Loucy (cell line): ENCODE data around the gene MYL12A.

Experiments used
- H2AFZ ChIP-seq: fragments of 200-600 bp; sonication (generic); 2 replicates; pipeline ENCODE4 v1.6.0; 2016; ENCODE audit warnings: antibody characterized with exemption, mild to moderate bottlenecking, low read length, moderate library complexity
- H3F3A ChIP-seq: fragments of 200-600 bp; 2 replicates; pipeline ENCODE4 v1.6.0; 2016; ENCODE audit warnings: antibody characterized with exemption, low read depth, mild to moderate bottlenecking
- H3K27me3 ChIP-seq: fragments of 200-600 bp; sonication (generic); 2 replicates; pipeline ENCODE4 v1.6.1; 2014; ENCODE audit warnings: low read length, mild to moderate bottlenecking; ENCODE audit not compliant: insufficient read depth, poor library complexity, severe bottlenecking
- H3K36me3 ChIP-seq: fragments of 200-600 bp; sonication (generic); 2 replicates; pipeline ENCODE4 v1.6.1; 2016; ENCODE audit warnings: low read length; ENCODE audit not compliant: insufficient read depth
- H3K4me1 ChIP-seq: fragments of 200-600 bp; sonication (generic); 2 replicates; pipeline ENCODE4 v1.5.1; 2014; ENCODE audit warnings: low read length, mild to moderate bottlenecking; ENCODE audit not compliant: insufficient read depth, poor library complexity, severe bottlenecking
- H3K4me2 ChIP-seq: fragments of 200-600 bp; sonication (generic); 2 replicates; pipeline ENCODE4 v1.6.0; 2014; ENCODE audit warnings: antibody characterized with exemption, low read length, low read depth, mild to moderate bottlenecking; ENCODE audit not compliant: poor library complexity, severe bottlenecking
- H3K4me3 ChIP-seq: fragments of 200-600 bp; sonication (generic); 2 replicates; pipeline ENCODE4 v1.5.1; 2014; ENCODE audit warnings: low read length, mild to moderate bottlenecking, mixed read lengths; ENCODE audit not compliant: poor library complexity, severe bottlenecking
- H3K79me2 ChIP-seq: fragments of 200-600 bp; sonication (generic); 2 replicates; pipeline ENCODE4 v1.6.1; 2014; ENCODE audit warnings: low read length; ENCODE audit not compliant: insufficient read depth
- H3K9ac ChIP-seq: fragments of 200-600 bp; sonication (generic); 2 replicates; pipeline ENCODE4 v1.6.0; 2014; ENCODE audit warnings: mild to moderate bottlenecking, low read depth, low read length, moderate library complexity; ENCODE audit not compliant: poor library complexity, severe bottlenecking
- H3K9me2 ChIP-seq: fragments of 200-600 bp; sonication (generic); replicated peaks from 2 replicates; pipeline ENCODE4 v1.6.1; 2016; ENCODE audit warnings: low read depth, low read length, mixed read lengths
- H3K9me3 ChIP-seq: fragments of 200-600 bp; sonication (generic); 2 replicates; pipeline ENCODE4 v1.6.1; 2014; ENCODE audit warnings: mild to moderate bottlenecking, antibody characterized with exemption, low read length, low read depth; ENCODE audit not compliant: insufficient read depth
- H4K20me1 ChIP-seq: fragments of 200-600 bp; sonication (generic); 2 replicates; pipeline ENCODE4 v1.6.0; 2014; ENCODE audit warnings: antibody characterized with exemption, low read length, mild to moderate bottlenecking; ENCODE audit not compliant: insufficient read depth, poor library complexity, severe bottlenecking
- CTCF ChIP-seq: fragments of 200-600 bp; sonication (generic); conservative IDR thresholded peaks from 2 replicates; pipeline ENCODE4 v1.5.1; 2014; ENCODE audit warnings: mild to moderate bottlenecking, antibody characterized with exemption, low read length
- EZH2phosphoT487 ChIP-seq: fragments of 200-600 bp; IDR thresholded peaks from 2 replicates; pipeline ENCODE4 v1.6.1; 2018; ENCODE audit warnings: antibody characterized with exemption, mild to moderate bottlenecking, moderate library complexity, borderline replicate concordance

MYL12A gene

GRCh38 chr18:3233004-3233403, 14.6 kb upstream of the MYL12A start:
- TF ChIP-seq CTCF (no peak), EZH2phosphoT487 (no peak)
- no peak overlapping the region for H3K9ac ChIP-seq
- H3K4me1 ChIP-seq, result peaks cover 17% of the 10 kb centered on the region
- H3F3A ChIP-seq, result no peaks in the 10 kb centered on the region
- H3K4me2 ChIP-seq, result no peak overlapping the region
- H3K9me2 ChIP-seq, result no peaks in the 10 kb centered on the region
- H3K27me3 ChIP-seq, result no peaks in the 10 kb centered on the region
- H4K20me1 ChIP-seq, result no peaks in the 10 kb centered on the region
- H3K36me3 ChIP-seq, result no peaks in the 10 kb centered on the region
- no peak overlapping the region for H3K4me3 ChIP-seq
- no peaks in the 10 kb centered on the region for H3K79me2 ChIP-seq
- no peaks in the 10 kb centered on the region for H3K9me3 ChIP-seq
- no peak overlapping the region for H2AFZ ChIP-seq

- Histone ChIP-seq H3K4me1 (peaks cover 17% of the 10 kb centered on the region), H3K27me3 (no peaks in the 10 kb centered on the region), H2AFZ (no peak overlapping the region), H3F3A (no peaks in the 10 kb centered on the region), H3K79me2 (no peaks in the 10 kb centered on the region), H3K4me3 (no peak overlapping the region), H3K9me2 (no peaks in the 10 kb centered on the region), H3K4me2 (no peak overlapping the region), H3K36me3 (no peaks in the 10 kb centered on the region), H3K9ac (no peak overlapping the region), H3K9me3 (no peaks in the 10 kb centered on the region), H4K20me1 (no peaks in the 10 kb centered on the region)
- no peak for TF ChIP-seq EZH2phosphoT487
- TF ChIP-seq CTCF, result no peak
Observed at GRCh38 chr18:3233433-3234168, 14.0 kb upstream of the MYL12A start.

- H3F3A ChIP-seq, result no peaks in the 10 kb centered on the region
- H4K20me1 ChIP-seq, result no peaks in the 10 kb centered on the region
- no peaks in the 10 kb centered on the region for H3K36me3 ChIP-seq
- H3K9me2 ChIP-seq, result no peaks in the 10 kb centered on the region
- H3K27me3 ChIP-seq, result no peaks in the 10 kb centered on the region
- peaks cover 17% of the 10 kb centered on the region for H3K4me1 ChIP-seq
- H3K4me2 ChIP-seq, result peak overlapping the region; percentile 10
- no peak overlapping the region for H3K4me3 ChIP-seq
- no peak overlapping the region for H2AFZ ChIP-seq
- no peak overlapping the region for H3K9ac ChIP-seq
- H3K9me3 ChIP-seq, result no peaks in the 10 kb centered on the region
- TF ChIP-seq CTCF (no peak), EZH2phosphoT487 (no peak)
- no peaks in the 10 kb centered on the region for H3K79me2 ChIP-seq
Observed at GRCh38 chr18:3234457-3234856, 13.1 kb upstream of the MYL12A start.
